WTC11 (cell line): Measurements from ENCODE around the gene PIM1. TPM values are rescaled to one million over a fixed set of nuclear protein-coding genes. Genes with fewer than 3 reads are reported as not detected.
A peak's percentile ranks its signal among the peaks of the same experiment; 100 is the strongest.

ENCODE experiments used
- ATAC-seq: fragments of 200-7000 bp; cut with Tn5 transposase; 2 replicates; pipeline ENCODE4 v1.10.0; 2021; ENCODE audit warnings: mild to moderate bottlenecking, moderate library complexity
- CTCF ChIA-PET: fragments of 300-600 bp; sonication (Branson Sonifier 250); formaldehyde crosslinking; loops from one replicate; lab custom pipeline; 2021; ENCODE audit warnings: antibody characterized with exemption; lab: Charles Lee
- POLR2A ChIA-PET: fragments of 350-600 bp; sonication (Branson Sonifier 250); formaldehyde crosslinking; loops from one replicate; lab custom pipeline; 2021; ENCODE audit warnings: antibody characterized with exemption; lab: Charles Lee
- DNase-seq: peaks from one replicate; pipeline ENCODE4 v3.0.0; 2021; ENCODE audit warnings: low spot score
- H3K27ac Mint-ChIP-seq: 2 replicates; pipeline ENCODE4 v1.8.0; 2021; ENCODE audit warnings: mixed read lengths
- H3K27me3 Mint-ChIP-seq: 2 replicates; pipeline ENCODE4 v1.8.0; 2021; ENCODE audit warnings: low read depth, mild to moderate bottlenecking, moderate library complexity, mixed read lengths
- H3K36me3 Mint-ChIP-seq: 2 replicates; pipeline ENCODE4 v1.8.0; 2021; ENCODE audit warnings: mixed read lengths
- H3K4me1 Mint-ChIP-seq: 2 replicates; pipeline ENCODE4 v1.8.0; 2022; ENCODE audit warnings: mixed read lengths
- H3K4me3 Mint-ChIP-seq: 2 replicates; pipeline ENCODE4 v1.8.0; 2021; ENCODE audit warnings: mild to moderate bottlenecking, moderate library complexity, mixed read lengths
- H3K9me3 Mint-ChIP-seq: 2 replicates; pipeline ENCODE4 v1.8.0; 2021; ENCODE audit warnings: mixed read lengths
- CREB1 ChIP-seq: sonication (generic); formaldehyde crosslinking; IDR thresholded peaks from 2 replicates; pipeline ENCODE4 v1.8.0; 2023; ENCODE audit warnings: mild to moderate bottlenecking, missing genetic modification reagents
- ETV6 ChIP-seq: sonication (generic); formaldehyde crosslinking; IDR thresholded peaks from 2 replicates; pipeline ENCODE4 v1.8.1; 2022; ENCODE audit warnings: mild to moderate bottlenecking, missing genetic modification reagents
- FOXK1 ChIP-seq: sonication (generic); formaldehyde crosslinking; IDR thresholded peaks from 2 replicates; pipeline ENCODE4 v1.8.0; 2022; ENCODE audit warnings: mild to moderate bottlenecking, moderate library complexity, missing genetic modification reagents
- FOXP1 ChIP-seq: sonication (generic); formaldehyde crosslinking; IDR thresholded peaks from 2 replicates; pipeline ENCODE4 v1.8.0; 2022; ENCODE audit warnings: missing genetic modification reagents, mild to moderate bottlenecking, moderate library complexity, borderline replicate concordance
- GTF2I ChIP-seq: fragments of 250-450 bp; sonication (Bioruptor Pico); conservative IDR thresholded peaks from 2 replicates; pipeline ENCODE4 v1.4.0; 2021; ENCODE audit warnings: mild to moderate bottlenecking
- IRF2 ChIP-seq: sonication (generic); formaldehyde crosslinking; IDR thresholded peaks from 2 replicates; pipeline ENCODE4 v1.8.0; 2022; ENCODE audit warnings: low read depth, missing genetic modification reagents, borderline replicate concordance
- NFYB ChIP-seq: sonication (generic); formaldehyde crosslinking; conservative IDR thresholded peaks from 2 replicates; pipeline ENCODE4 v1.8.0; 2022; ENCODE audit warnings: low read depth, missing genetic modification reagents
- OVOL2 ChIP-seq: fragments of 250-450 bp; sonication (Bioruptor Pico); IDR thresholded peaks from 2 replicates; pipeline ENCODE4 v1.9.0; 2021; ENCODE audit warnings: mild to moderate bottlenecking, borderline replicate concordance
- SP1 ChIP-seq: sonication (generic); formaldehyde crosslinking; conservative IDR thresholded peaks from 2 replicates; pipeline ENCODE4 v1.8.1; 2022; ENCODE audit warnings: missing genetic modification reagents
- TCF7 ChIP-seq: sonication (generic); formaldehyde crosslinking; IDR thresholded peaks from 2 replicates; pipeline ENCODE4 v1.8.0; 2022; ENCODE audit warnings: mild to moderate bottlenecking, low read depth, missing genetic modification reagents, moderate library complexity
- ZNF671 ChIP-seq: fragments of 250-450 bp; sonication (Bioruptor Pico); IDR thresholded peaks from 2 replicates; pipeline ENCODE4 v1.8.0; 2021; ENCODE audit warnings: mild to moderate bottlenecking
- total RNA-seq: library from RNA; stranded (reverse); gene quantifications from 3 replicates; pipeline ENCODE4 v1.2.3, GENCODE V29; 2021
- TF ChIP-seq, protein P1 (sequence below): sonication (generic); formaldehyde crosslinking; IDR thresholded peaks from 2 replicates; pipeline ENCODE4 v1.8.1; 2022; ENCODE audit warnings: mild to moderate bottlenecking, missing genetic modification reagents, moderate library complexity, borderline replicate concordance
- TF ChIP-seq, protein P2 (sequence below): fragments of 250-450 bp; sonication (Bioruptor Pico); conservative IDR thresholded peaks from 2 replicates; pipeline ENCODE4 v1.9.0; 2021; ENCODE audit warnings: mild to moderate bottlenecking
- TF ChIP-seq, protein P3 (sequence below): sonication (generic); formaldehyde crosslinking; IDR thresholded peaks from 2 replicates; pipeline ENCODE4 v1.8.0; 2023; ENCODE audit warnings: missing genetic modification reagents, mild to moderate bottlenecking, borderline replicate concordance
- TF ChIP-seq, protein P4 (sequence below): fragments of 200-600 bp; IDR thresholded peaks from 2 replicates; pipeline ENCODE4 v1.8.0; 2022; ENCODE audit warnings: antibody characterized with exemption
- TF ChIP-seq, protein P5 (sequence below): fragments of 250-450 bp; sonication (Bioruptor Pico); IDR thresholded peaks from 2 replicates; pipeline ENCODE4 v1.9.0; 2021; ENCODE audit warnings: mild to moderate bottlenecking

The PIM1 gene
- total RNA-seq, 1 experiment from 2014 or later, result 64.7 TPM

DNA sequence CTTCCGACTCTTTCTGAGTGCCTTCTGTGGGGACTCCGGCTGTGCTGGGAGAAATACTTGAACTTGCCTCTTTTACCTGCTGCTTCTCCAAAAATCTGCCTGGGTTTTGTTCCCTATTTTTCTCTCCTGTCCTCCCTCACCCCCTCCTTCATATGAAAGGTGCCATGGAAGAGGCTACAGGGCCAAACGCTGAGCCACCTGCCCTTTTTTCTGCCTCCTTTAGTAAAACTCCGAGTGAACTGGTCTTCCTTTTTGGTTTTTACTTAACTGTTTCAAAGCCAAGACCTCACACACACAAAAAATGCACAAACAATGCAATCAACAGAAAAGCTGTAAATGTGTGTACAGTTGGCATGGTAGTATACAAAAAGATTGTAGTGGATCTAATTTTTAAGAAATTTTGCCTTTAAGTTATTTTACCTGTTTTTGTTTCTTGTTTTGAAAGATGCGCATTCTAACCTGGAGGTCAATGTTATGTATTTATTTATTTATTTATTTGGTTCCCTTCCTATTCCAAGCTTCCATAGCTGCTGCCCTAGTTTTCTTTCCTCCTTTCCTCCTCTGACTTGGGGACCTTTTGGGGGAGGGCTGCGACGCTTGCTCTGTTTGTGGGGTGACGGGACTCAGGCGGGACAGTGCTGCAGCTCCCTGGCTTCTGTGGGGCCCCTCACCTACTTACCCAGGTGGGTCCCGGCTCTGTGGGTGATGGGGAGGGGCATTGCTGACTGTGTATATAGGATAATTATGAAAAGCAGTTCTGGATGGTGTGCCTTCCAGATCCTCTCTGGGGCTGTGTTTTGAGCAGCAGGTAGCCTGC, 4.8 kb downstream of the PIM1 start:
- TF ChIP-seq, protein P1, sequence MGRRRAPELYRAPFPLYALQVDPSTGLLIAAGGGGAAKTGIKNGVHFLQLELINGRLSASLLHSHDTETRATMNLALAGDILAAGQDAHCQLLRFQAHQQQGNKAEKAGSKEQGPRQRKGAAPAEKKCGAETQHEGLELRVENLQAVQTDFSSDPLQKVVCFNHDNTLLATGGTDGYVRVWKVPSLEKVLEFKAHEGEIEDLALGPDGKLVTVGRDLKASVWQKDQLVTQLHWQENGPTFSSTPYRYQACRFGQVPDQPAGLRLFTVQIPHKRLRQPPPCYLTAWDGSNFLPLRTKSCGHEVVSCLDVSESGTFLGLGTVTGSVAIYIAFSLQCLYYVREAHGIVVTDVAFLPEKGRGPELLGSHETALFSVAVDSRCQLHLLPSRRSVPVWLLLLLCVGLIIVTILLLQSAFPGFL, result no peak
- no peak for TF ChIP-seq CREB1 (CRISPR knock-in tag)
- TF ChIP-seq, protein P2, sequence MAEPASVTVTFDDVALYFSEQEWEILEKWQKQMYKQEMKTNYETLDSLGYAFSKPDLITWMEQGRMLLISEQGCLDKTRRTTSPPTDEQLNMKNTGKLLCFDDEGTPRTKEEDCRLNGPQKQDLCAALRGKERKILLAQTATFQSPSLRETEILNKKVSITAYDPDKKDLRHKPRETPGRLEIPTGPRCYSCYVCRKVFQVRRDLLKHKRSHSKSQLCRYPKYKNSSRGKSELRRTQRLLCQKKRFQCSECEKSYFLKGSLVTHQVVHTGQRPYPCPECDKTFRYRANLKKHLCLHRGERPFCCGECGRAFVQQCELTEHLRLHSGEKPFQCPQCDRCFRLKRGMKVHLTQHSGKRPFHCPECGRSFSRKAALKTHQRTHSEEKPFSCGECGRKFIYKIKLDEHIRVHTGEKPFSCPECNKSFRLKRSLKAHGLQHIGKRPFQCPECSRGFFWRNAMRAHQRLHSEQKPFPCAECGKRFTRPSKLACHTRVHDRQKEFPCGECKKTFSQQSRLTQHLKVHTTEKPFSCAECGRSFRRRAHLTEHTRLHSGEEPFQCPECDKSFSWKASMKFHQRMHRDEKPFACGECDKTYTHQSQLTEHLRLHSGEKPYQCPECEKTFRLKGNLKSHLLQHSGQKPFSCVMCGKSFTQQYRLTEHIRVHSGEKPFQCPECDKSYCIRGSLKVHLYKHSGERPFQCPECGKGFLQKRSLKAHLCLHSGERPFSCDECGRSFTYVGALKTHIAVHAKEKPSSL (CRISPR knock-in tag), result no peak
- TF ChIP-seq SP1 (CRISPR knock-in tag), result no peak
- TF ChIP-seq FOXP1 (CRISPR knock-in tag), result no peak
- TF ChIP-seq ZNF671 (CRISPR knock-in tag), result no peak
- TF ChIP-seq OVOL2, result no peak
- TF ChIP-seq IRF2 (CRISPR knock-in tag), result no peak
- TF ChIP-seq, protein P3, sequence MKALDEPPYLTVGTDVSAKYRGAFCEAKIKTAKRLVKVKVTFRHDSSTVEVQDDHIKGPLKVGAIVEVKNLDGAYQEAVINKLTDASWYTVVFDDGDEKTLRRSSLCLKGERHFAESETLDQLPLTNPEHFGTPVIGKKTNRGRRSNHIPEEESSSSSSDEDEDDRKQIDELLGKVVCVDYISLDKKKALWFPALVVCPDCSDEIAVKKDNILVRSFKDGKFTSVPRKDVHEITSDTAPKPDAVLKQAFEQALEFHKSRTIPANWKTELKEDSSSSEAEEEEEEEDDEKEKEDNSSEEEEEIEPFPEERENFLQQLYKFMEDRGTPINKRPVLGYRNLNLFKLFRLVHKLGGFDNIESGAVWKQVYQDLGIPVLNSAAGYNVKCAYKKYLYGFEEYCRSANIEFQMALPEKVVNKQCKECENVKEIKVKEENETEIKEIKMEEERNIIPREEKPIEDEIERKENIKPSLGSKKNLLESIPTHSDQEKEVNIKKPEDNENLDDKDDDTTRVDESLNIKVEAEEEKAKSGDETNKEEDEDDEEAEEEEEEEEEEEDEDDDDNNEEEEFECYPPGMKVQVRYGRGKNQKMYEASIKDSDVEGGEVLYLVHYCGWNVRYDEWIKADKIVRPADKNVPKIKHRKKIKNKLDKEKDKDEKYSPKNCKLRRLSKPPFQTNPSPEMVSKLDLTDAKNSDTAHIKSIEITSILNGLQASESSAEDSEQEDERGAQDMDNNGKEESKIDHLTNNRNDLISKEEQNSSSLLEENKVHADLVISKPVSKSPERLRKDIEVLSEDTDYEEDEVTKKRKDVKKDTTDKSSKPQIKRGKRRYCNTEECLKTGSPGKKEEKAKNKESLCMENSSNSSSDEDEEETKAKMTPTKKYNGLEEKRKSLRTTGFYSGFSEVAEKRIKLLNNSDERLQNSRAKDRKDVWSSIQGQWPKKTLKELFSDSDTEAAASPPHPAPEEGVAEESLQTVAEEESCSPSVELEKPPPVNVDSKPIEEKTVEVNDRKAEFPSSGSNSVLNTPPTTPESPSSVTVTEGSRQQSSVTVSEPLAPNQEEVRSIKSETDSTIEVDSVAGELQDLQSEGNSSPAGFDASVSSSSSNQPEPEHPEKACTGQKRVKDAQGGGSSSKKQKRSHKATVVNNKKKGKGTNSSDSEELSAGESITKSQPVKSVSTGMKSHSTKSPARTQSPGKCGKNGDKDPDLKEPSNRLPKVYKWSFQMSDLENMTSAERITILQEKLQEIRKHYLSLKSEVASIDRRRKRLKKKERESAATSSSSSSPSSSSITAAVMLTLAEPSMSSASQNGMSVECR (CRISPR knock-in tag), result no peak
- no peak for TF ChIP-seq FOXK1
- TF ChIP-seq ETV6, result no peak
- TF ChIP-seq, protein P4, sequence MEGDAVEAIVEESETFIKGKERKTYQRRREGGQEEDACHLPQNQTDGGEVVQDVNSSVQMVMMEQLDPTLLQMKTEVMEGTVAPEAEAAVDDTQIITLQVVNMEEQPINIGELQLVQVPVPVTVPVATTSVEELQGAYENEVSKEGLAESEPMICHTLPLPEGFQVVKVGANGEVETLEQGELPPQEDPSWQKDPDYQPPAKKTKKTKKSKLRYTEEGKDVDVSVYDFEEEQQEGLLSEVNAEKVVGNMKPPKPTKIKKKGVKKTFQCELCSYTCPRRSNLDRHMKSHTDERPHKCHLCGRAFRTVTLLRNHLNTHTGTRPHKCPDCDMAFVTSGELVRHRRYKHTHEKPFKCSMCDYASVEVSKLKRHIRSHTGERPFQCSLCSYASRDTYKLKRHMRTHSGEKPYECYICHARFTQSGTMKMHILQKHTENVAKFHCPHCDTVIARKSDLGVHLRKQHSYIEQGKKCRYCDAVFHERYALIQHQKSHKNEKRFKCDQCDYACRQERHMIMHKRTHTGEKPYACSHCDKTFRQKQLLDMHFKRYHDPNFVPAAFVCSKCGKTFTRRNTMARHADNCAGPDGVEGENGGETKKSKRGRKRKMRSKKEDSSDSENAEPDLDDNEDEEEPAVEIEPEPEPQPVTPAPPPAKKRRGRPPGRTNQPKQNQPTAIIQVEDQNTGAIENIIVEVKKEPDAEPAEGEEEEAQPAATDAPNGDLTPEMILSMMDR, result no peak
- CTCF ChIA-PET, result interaction anchor here (1.3 kb wide), 1 partner anchor 123 kb away, joined by 3 read pairs; no protein-coding TSS in a partner anchor
- POLR2A ChIA-PET, result no interaction called here
- no peaks in the 10 kb centered on the region for H3K27me3 Mint-ChIP-seq
- peaks cover 47% of the 10 kb centered on the region for H3K36me3 Mint-ChIP-seq
- H3K9me3 Mint-ChIP-seq, result no peaks in the 10 kb centered on the region
- no peak for ATAC-seq
- H3K27ac Mint-ChIP-seq, result peak overlapping the region; percentile 58
- no peak for DNase-seq
- peaks cover 32% of the 10 kb centered on the region for H3K4me1 Mint-ChIP-seq
- peak overlapping the region; percentile 30; the same call in 1 of the 2 replicates for H3K4me3 Mint-ChIP-seq

DNA sequence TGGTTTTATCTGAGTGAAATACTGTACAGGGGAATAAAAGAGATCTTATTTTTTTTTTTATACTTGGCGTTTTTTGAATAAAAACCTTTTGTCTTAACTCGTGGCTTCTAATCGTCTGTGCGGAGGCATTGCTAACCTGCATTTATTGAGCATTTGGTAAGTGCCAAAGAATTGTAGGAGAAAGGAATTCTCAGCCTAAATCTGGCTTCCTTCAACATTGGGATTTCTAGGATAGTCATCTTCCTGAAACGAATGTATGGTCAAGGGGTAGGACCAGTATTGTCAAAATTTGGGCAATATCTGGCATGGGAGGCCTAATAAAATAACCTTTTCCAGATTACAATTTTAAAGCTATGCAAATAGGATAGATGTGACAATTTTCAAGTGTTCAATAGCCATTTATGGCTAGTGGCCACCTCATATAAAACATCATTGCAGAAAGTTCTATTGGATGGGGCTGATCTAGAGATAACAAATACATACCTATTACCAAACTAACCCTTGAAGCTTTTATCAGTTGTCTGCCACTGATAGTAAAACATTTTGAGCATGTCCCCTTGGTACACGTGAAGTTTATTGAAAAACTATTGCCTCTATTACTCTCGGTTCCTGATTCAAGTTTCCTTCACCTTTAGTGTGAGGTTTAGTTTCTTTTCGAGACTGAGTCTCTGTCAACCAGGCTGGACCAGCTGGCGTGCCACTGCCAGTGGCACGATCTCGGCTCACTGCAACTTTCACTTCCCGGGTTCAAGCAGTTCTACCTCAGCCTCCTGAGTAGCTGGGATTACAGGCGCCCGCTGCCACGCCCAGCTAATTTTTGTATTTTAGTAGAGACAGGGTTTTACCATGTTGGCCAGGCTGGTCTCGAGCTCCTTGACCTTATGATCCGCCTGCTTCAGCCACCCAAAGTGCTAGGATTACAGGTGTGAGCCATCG, 5.6 kb downstream of the PIM1 start:
- POLR2A ChIA-PET, result interaction anchor here (0.6 kb wide), 2 partner anchors 38 to 120 kb away, joined by 3 to 4 read pairs; no protein-coding TSS in a partner anchor
- H3K4me1 Mint-ChIP-seq, result peaks cover 32% of the 10 kb centered on the region
- H3K9me3 Mint-ChIP-seq, result no peaks in the 10 kb centered on the region
- no peak for ATAC-seq
- peak overlapping the region; percentile 42; the same call in 1 of the 2 replicates for H3K27ac Mint-ChIP-seq
- peaks cover 47% of the 10 kb centered on the region for H3K36me3 Mint-ChIP-seq
- CTCF ChIA-PET, result interaction anchor here (0.7 to 1.6 kb wide), 7 partner anchors 11 to 178 kb away, joined by 3 to 5 read pairs (median 4); no protein-coding TSS in a partner anchor
- TF ChIP-seq GTF2I (no peak), TCF7 (CRISPR knock-in tag) (no peak), NFYB (CRISPR knock-in tag) (no peak)
- TF ChIP-seq, protein P5, sequence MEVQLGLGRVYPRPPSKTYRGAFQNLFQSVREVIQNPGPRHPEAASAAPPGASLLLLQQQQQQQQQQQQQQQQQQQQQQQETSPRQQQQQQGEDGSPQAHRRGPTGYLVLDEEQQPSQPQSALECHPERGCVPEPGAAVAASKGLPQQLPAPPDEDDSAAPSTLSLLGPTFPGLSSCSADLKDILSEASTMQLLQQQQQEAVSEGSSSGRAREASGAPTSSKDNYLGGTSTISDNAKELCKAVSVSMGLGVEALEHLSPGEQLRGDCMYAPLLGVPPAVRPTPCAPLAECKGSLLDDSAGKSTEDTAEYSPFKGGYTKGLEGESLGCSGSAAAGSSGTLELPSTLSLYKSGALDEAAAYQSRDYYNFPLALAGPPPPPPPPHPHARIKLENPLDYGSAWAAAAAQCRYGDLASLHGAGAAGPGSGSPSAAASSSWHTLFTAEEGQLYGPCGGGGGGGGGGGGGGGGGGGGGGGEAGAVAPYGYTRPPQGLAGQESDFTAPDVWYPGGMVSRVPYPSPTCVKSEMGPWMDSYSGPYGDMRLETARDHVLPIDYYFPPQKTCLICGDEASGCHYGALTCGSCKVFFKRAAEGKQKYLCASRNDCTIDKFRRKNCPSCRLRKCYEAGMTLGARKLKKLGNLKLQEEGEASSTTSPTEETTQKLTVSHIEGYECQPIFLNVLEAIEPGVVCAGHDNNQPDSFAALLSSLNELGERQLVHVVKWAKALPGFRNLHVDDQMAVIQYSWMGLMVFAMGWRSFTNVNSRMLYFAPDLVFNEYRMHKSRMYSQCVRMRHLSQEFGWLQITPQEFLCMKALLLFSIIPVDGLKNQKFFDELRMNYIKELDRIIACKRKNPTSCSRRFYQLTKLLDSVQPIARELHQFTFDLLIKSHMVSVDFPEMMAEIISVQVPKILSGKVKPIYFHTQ, result peak; percentile 64; the same call in 1 of the 2 replicates
- no peak overlapping the region for H3K4me3 Mint-ChIP-seq
- no peak for DNase-seq
- no peaks in the 10 kb centered on the region for H3K27me3 Mint-ChIP-seq
